PFSK-1 (cell line): ENCODE measurements around the gene EIF2S2. TPM values are rescaled to one million over a fixed set of nuclear protein-coding genes. Genes with fewer than 3 reads are reported as not detected.

Experiments used
- FOXP2 ChIP-seq: optimal IDR thresholded peaks from 2 replicates; pipeline ENCODE3; 2011; ENCODE audit warnings: borderline replicate concordance, control low read depth, inconsistent platforms; ENCODE audit not compliant: insufficient read depth; ENCODE audit errors: extremely low read length, extremely low read depth
- POLR2AphosphoS5 ChIP-seq: IDR thresholded peaks from 2 replicates; pipeline ENCODE4 v1.6.1; 2012; ENCODE audit warnings: low read depth, mild to moderate bottlenecking, control low read depth, low read length, moderate library complexity
- REST ChIP-seq, 2 experiments: IDR thresholded peaks; 2 replicates each; pipeline versions ENCODE4 v1.6.1 to v1.8.0; 2011 to 2012; ENCODE audit warnings: low read depth in 2 of 2, low read length in 2 of 2, control low read depth in 1 of 2, inconsistent platforms in 1 of 2, mild to moderate bottlenecking in 1 of 2, moderate library complexity in 1 of 2; ENCODE audit not compliant: insufficient read depth in 1 of 2
- SIN3A ChIP-seq: IDR thresholded peaks from 2 replicates; pipeline ENCODE4 v1.6.1; 2012; ENCODE audit warnings: mild to moderate bottlenecking, low read length, moderate library complexity, borderline replicate concordance; ENCODE audit not compliant: insufficient read depth
- TAF1 ChIP-seq: IDR thresholded peaks from 2 replicates; pipeline ENCODE4 v1.6.1; 2012; ENCODE audit warnings: low read length, control low read depth, borderline replicate concordance; ENCODE audit not compliant: insufficient read depth
- polyA plus RNA-seq: library from polyadenylated mRNA; unstranded; fragments of >200 nt; gene quantifications from one replicate; pipeline ENCODE4 v1.2.1, GENCODE V29; 2012; ENCODE audit warnings: low read depth, missing spikeins; ENCODE audit not compliant: insufficient read length

The EIF2S2 gene
- polyA plus RNA-seq: 230 TPM

GRCh38 chr20:34111702-34112599, at the start of gene EIF2S2:
Gene EIF2S2 (minus strand): TSS chr20:34112243. CDS start chr20:34112110, 133 bp downstream.
- peak; percentile 60; the same call in 1 of the 2 replicates for TF ChIP-seq TAF1
- TF ChIP-seq REST (IDR thresholded peaks at IDR 0.05; ENCODE audit: insufficient read depth in 1 of 2, low read depth in 2 of 2, low read length in 2 of 2): peak in 1 of 2 experiments; percentile 18; a peak in 2 of 4 replicates
- TF ChIP-seq SIN3A: peak; percentile 76; the same call in 1 of the 2 replicates
- TF ChIP-seq FOXP2: peak; percentile 65
- TF ChIP-seq POLR2AphosphoS5: peak; percentile 93

GRCh38 chr20:34155836-34156235, 43.8 kb upstream of the EIF2S2 start:
- TF ChIP-seq TAF1 (no peak), SIN3A (no peak), POLR2AphosphoS5 (no peak), REST (IDR thresholded peaks at IDR 0.05; ENCODE audit: insufficient read depth in 1 of 2, low read depth in 2 of 2, low read length in 2 of 2) (no peak), FOXP2 (no peak)

GRCh38 chr20:34150306-34151000, 38.4 kb upstream of the EIF2S2 start:
- no peak for TF ChIP-seq SIN3A
- no peak for TF ChIP-seq REST (IDR thresholded peaks at IDR 0.05; ENCODE audit: insufficient read depth in 1 of 2, low read depth in 2 of 2, low read length in 2 of 2)
- TF ChIP-seq FOXP2: no peak
- TF ChIP-seq TAF1: no peak
- TF ChIP-seq POLR2AphosphoS5: no peak

- TF ChIP-seq REST (IDR thresholded peaks at IDR 0.05; ENCODE audit: insufficient read depth in 1 of 2, low read depth in 2 of 2, low read length in 2 of 2) (no peak), POLR2AphosphoS5 (no peak), TAF1 (no peak), FOXP2 (no peak), SIN3A (no peak)
Measured at GRCh38 chr20:34145280-34145819, 33.3 kb upstream of the EIF2S2 start.
